GM21528 (cell line): Measurements from ENCODE around the gene MRPS26.
A peak's percentile ranks its signal among the peaks of the same experiment; 100 is the strongest.
"Not testable (repeated sequence)": the region's sequence is repeated elsewhere in the genome, so short reads cannot be mapped to it uniquely, and the experiment has no call there.

Source experiments
- ATAC-seq: cut with Tn5 transposase; IDR thresholded peaks from one replicate; pipeline ENCODE4 v1.9.1; 2021; ENCODE audit warnings: mild to moderate bottlenecking, moderate library complexity; ENCODE audit not compliant: unreplicated experiment, low FRiP score

The MRPS26 gene

DNA sequence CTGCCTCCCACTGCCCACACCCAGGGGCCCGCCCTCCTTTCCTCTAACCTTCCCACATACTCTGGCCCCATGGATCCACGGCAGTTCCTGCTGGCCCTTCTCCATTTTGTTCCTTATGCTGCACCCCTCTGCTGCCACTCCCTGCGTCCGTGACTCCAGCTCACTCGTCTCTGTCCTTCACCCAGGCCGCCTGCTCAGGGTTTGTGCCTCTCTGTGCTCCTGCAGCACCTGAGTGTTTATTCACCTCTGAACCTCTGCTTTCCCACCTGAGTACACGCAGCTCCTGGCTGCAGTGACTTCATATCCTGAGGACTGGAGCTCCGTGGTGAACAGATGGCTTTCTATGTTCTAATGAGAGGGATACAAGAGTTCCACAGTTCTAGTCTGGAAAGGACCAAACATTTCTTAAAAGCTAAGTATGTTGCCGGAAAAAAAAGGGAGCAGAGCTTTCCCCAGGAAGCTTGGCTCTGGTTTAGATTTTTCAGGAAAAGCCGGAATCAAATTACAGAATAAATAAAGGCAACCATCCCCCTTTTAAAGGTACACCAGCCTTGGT is 3.9 kb upstream of the MRPS26 start:
- no peak for ATAC-seq

- ATAC-seq: no peak
Measured at GRCh38 chr20:3042625-3043024, 3.2 kb upstream of the MRPS26 start.

GRCh38 chr20:3043322-3043721 is 2.5 kb upstream of the MRPS26 start, which contains the start of gene GNRH2:
GNRH2 (plus strand) TSS chr20:3043622; CDS start chr20:3044415, 793 bp downstream.
- no peak for ATAC-seq

- no peak for ATAC-seq
Measured at GRCh38 chr20:3044336-3044965, 1.4 kb upstream of the MRPS26 start.

DNA sequence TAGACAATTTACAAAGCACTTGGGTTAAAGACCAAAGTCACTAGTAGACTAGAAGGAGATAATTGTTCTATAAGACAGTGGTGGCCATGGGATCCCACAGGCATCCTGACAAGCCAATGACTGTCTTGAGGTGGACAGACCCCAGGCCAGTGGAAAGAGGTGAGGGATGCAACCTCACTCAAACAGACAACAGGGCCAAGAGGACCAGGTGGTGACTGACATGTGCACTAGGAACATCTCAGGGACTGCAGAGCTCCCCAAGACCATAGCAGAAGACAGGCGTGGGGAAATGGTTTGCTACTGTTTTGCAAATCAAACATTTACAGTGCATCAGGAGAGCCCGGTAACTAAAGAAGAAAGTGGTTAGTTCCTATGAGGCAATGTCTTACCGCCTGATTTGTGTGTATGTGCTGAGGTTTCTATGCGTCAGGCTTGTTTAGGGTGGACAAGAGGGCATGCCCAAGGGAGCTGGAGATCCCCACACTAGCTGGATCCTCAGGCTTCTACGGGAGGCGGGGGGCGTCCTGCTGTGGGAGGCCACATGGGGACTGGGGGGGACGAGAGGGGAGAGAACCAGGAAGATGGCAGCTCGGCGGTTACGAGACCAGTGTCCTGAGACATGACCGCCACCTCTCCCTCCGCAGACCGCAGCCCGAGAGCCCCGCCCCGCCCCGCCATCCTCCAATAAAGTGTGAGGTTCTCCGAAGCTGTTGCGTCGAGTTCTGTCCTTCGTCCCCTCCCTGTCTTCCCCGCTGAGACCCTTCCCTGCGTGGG is 623 bp upstream of the MRPS26 start:
- peak; percentile 44 for ATAC-seq

DNA sequence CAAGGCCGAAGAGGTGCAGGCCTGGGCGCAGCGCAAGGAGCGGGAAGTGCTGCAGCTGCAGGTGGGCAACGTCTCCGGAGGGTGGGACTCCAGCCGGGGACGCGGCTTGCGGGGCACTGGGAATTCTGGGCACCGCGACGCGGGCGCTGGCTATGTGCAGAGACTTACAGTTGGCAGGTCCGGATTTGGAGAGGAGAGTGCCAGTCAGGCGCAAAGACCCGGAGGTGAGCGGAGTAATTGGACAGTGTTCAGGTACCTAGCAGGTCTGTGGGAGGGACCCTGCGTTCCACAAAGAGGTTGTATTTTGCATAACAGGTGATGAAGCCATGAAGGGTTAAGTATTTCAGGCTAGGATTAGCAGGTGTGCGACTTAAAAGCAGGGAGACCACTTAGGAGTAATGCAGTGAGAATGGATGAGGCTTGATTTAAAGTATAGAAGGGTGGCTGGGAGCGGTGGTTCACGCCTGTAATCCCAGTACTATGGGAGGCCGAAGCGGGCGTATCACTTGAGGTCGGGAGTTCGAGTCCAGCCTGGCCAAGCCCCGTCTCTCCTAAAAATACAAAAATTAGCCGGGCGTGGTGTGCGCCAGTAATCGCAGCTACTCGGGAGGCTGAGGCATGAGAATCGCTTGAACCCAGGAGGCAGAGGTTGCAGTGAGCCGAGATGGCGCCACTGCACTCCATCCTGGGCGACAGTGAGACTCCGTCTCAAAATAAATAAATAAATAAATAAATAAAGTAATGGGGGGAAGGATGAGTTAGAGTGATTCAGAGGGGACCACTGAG is 1.0 kb downstream of the MRPS26 start:
- ATAC-seq: no peak

DNA sequence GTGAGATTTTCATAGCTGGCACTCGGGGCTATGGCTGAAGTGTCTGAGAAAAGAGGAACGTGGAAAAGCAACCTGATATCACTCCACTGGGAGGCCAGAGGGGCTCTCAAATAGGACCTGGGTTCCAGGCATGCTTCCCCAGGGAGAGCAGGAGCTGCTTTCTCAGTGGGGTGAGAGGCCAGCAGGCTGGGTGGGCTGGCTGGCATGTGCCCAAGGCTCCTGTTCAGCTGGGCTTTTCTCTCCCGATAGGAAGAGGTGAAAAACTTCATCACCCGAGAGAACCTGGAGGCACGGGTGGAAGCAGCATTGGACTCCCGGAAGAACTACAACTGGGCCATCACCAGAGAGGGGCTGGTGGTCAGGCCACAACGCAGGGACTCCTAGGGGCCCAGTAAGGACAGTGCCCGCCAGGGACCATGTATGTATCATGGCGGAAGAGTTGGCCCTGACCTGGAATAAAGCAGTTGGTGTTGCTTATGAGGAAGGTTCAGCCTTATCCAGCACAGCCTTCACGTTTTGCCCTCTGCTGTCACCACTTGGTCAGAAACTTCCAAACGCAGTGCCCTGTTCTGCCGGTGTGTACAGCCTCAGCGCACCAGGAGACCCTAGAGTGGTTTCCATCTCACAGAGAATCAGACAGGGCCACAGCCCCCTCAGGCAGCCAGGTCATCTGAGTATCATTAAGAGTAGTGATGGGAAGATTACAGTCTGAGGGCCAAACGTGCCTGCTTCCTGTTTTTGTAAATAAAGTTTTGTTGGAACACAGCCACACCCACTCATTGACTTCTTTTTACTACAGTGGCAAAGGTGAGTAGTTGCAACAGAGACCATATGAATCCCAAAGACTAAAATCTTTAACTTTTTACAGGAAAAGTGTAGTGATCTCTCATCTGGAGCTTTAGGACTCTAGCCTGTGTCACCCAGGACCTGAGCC is 1.9 kb downstream of the MRPS26 start:
- ATAC-seq: no peak

- ATAC-seq: no peak
Measured at GRCh38 chr20:3051385-3052019, 5.7 kb downstream of the MRPS26 start.

- ATAC-seq: no peak
Measured at GRCh38 chr20:3059489-3059888, 13.6 kb downstream of the MRPS26 start.

GRCh38 chr20:3064119-3064518 is 18.3 kb downstream of the MRPS26 start:
- ATAC-seq: not testable (repeated sequence)

DNA sequence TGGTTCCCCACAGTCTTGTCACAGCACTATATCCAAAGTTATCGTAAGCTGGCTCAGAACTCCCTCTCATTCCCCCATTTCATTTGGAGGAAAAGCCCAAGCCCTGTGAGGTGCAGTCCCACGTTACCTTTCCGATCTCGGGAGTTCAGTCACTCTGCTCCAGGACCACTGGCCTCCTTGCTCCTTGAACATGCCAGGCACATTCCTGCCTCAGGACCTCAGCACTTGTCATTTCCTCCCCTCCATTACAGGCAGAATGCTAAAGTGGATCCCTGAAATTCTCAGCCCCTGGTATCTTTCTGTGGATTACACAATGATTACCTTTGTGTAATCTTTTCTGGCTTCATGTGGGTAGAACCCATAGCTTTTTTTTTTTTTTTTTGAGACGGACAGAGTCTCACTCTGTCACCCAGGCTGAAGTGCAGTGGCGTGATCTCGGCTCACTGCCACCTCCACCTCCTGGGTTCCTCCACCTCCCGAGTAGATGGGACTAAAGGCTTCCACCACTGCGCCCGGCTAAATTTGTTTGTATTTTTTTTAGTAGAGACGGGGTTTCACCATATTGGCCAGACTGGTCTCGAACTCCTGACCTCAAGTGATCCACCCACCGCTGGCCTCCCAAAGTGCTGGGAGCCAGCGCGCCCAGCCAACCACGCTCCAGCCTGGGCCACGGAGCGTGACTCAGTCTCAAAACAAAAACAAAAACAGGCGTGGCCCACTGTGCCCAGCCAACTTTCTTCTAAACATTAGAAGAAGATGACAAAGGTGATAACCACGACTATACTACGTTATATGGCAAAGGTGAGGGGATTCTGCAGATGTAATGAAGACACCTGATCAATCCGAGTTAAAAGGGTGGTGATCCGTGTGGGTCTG is 21.5 kb downstream of the MRPS26 start:
- no peak for ATAC-seq

DNA sequence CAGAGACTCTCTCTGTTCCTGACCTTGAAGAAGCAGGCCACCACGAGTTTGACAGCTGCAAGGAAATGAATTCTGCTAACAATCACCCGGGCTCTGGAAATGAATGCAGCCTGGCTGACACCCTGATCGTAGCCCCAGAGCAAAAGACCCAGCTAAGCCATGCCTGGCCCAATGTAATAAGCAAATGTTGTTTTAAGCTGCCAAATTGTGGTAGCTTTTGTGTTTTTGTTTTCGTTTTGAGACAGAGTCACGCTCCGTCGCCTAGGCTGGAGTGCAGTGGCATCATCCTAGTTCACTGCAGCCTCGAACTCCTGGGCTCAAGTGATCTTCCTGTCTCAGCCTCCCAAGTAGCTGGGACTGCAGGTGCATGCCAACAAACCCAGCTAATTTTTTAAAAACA is 22.2 kb downstream of the MRPS26 start:
- ATAC-seq: no peak

- ATAC-seq: no peak
Measured at GRCh38 chr20:3068986-3069900, 23.4 kb downstream of the MRPS26 start.

DNA sequence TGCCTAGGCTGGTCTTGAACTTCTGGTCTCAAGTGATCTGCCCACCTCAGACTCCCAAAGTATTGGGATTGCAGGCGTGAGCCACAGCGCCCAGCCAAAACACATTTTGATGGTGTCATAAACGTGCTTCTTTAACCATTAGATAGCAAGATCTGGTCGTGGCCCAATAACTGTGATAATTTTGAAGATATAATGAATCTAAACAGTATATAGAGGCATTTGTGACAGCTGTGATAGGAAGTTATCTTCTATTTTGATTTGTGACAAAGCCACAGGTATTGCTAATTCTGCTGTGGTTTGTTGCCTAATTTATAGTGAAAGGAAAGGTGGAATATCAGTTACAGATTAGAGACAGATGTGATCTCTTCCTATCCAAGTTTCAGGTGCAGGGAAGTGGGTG is 24.9 kb downstream of the MRPS26 start:
- no peak for ATAC-seq

DNA sequence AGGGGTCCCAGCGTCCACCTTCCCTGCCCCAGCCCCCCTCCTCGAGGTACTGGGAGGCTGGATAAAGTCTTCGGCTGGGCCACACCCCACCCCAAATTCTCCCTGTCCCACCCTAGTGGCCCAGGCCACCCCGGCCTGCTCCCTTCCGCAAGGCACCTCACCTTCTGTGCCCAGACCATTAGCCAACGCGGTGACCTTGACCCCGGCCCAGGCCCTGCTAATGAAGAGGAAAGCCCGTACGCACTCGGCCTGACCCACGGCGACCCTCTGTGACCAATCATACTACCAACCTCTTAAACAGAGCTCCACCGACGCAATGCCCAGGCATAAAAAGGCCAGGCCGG is 25.4 kb downstream of the MRPS26 start:
- no peak for ATAC-seq

DNA sequence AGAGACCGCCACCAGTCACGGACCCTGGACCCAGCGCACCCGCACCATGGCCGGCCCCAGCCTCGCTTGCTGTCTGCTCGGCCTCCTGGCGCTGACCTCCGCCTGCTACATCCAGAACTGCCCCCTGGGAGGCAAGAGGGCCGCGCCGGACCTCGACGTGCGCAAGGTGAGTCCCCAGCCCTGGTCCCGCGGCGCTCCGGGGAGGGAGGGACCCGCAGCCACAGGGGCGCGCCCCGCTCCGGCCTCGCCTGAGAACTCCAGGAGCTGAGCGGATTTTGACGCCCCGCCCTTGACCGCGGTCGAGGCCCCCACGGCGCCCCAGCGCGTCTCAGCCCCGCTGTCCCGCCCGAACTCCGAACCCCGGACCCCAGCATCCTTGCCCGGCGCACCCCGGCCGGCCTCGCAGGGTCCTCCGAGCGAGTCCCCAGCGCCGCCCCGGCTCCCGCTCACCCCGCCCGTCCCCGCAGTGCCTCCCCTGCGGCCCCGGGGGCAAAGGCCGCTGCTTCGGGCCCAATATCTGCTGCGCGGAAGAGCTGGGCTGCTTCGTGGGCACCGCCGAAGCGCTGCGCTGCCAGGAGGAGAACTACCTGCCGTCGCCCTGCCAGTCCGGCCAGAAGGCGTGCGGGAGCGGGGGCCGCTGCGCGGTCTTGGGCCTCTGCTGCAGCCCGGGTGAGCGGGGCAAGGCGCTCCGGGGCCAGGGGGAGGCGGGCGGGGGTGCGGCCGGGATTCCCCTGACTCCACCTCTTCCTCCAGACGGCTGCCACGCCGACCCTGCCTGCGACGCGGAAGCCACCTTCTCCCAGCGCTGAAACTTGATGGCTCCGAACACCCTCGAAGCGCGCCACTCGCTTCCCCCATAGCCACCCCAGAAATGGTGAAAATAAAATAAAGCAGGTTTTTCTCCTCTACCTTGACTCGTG is 26.0 kb downstream of the MRPS26 start, which contains the start of gene OXT:
TSS of gene OXT (plus strand) at position 11 of the 920 bp plus-strand sequence. CDS start at position 47, 36 bp downstream.
- ATAC-seq: no peak
